Activated CD4-positive, CD25-positive, alpha-beta regulatory T cell treated with anti-CD3 and anti-CD28 coated beads, Interleukin-2, amount 50 U/mL, for 16 hours (primary cell): ENCODE results near the gene LRP2BP.

Experiments
- DNase-seq: peaks from one replicate; pipeline ENCODE4 v3.0.0-alpha.2; 2020; ENCODE audit warnings: low read depth, low spot score

LRP2BP gene

GRCh38 chr4:185395956-185396723, 416 bp upstream of the LRP2BP start:
- peak; percentile 93 for DNase-seq

GRCh38 chr4:185394568-185395237, 1.0 kb downstream of the LRP2BP start:
- no peak for DNase-seq

- no peak for DNase-seq
These were observed 3.6 kb downstream of the LRP2BP start for GRCh38 chr4:185392156-185392555.

GRCh38 chr4:185390941-185391340, 4.8 kb downstream of the LRP2BP start:
- no peak for DNase-seq

- no peak for DNase-seq
These were observed 7.8 kb downstream of the LRP2BP start for GRCh38 chr4:185387957-185388356.

- DNase-seq, result no peak
These were observed 10.8 kb downstream of the LRP2BP start for GRCh38 chr4:185384930-185385331.

- no peak for DNase-seq
These were observed 11.7 kb downstream of the LRP2BP start for GRCh38 chr4:185384061-185384460.

- DNase-seq, result no peak
These were observed 12.3 kb downstream of the LRP2BP start for GRCh38 chr4:185383451-185383850.

GRCh38 chr4:185382754-185383153, 13.0 kb downstream of the LRP2BP start:
- no peak for DNase-seq

- DNase-seq, result no peak
These were observed 14.2 kb downstream of the LRP2BP start for GRCh38 chr4:185381288-185382196.

GRCh38 chr4:185380320-185380719, 15.4 kb downstream of the LRP2BP start:
- DNase-seq, result no peak

- DNase-seq, result no peak
These were observed 16.1 kb downstream of the LRP2BP start for GRCh38 chr4:185379326-185380295.

GRCh38 chr4:185378264-185378663, 17.5 kb downstream of the LRP2BP start:
- no peak for DNase-seq

GRCh38 chr4:185374573-185374972, 21.2 kb downstream of the LRP2BP start:
- DNase-seq, result no peak

- no peak for DNase-seq
These were observed 21.7 kb downstream of the LRP2BP start for GRCh38 chr4:185374027-185374426.

GRCh38 chr4:185371702-185372101, 24.0 kb downstream of the LRP2BP start:
- DNase-seq, result no peak

GRCh38 chr4:185370268-185370949, 25.3 kb downstream of the LRP2BP start:
- DNase-seq, result no peak

- no peak for DNase-seq
These were observed 26.0 kb downstream of the LRP2BP start for GRCh38 chr4:185369731-185370130.

- DNase-seq, result no peak
These were observed 30.8 kb downstream of the LRP2BP start for GRCh38 chr4:185364886-185365285.

GRCh38 chr4:185363251-185363650, 32.5 kb downstream of the LRP2BP start:
- DNase-seq, result no peak
